NB4 (cell line): ENCODE measurements around the gene KRT7.

Experiments used
- POLR2A ChIP-seq: IDR thresholded peaks from 2 replicates; pipeline ENCODE4 v1.6.1; 2011; ENCODE audit warnings: mild to moderate bottlenecking; ENCODE audit not compliant: insufficient read length; ENCODE audit errors: extremely low read depth
- TF ChIP-seq, protein P1 (sequence below): IDR thresholded peaks from one replicate; pipeline ENCODE4 v1.5.1; 2012; ENCODE audit warnings: low read depth, low read length
- TF ChIP-seq, protein P2 (sequence below): IDR thresholded peaks from 2 replicates; pipeline ENCODE4 v1.6.1; 2011; ENCODE audit warnings: low read depth, low read length

DNA sequence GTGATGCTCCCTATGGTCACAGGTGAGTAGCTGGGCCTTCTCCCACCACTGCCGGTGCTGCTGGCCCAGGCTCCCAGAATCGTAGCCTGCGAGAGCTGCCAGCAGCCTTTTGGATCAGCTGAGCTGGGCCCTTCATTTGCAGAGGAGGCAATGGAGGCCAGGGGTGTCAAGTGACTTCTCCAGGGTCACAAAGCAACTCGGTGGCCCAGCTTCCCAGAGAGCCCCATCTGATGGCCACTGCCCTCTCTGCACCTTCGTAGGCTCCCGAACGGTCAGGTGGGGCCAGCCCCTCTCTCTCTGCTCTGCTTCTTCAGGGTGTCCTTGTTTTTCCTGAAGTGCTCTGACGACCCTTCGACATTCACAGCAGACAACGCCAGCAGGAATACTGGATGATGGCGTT lies 45.8 kb upstream of the KRT7 start:
- no peak for TF ChIP-seq POLR2A
- TF ChIP-seq, protein P1, sequence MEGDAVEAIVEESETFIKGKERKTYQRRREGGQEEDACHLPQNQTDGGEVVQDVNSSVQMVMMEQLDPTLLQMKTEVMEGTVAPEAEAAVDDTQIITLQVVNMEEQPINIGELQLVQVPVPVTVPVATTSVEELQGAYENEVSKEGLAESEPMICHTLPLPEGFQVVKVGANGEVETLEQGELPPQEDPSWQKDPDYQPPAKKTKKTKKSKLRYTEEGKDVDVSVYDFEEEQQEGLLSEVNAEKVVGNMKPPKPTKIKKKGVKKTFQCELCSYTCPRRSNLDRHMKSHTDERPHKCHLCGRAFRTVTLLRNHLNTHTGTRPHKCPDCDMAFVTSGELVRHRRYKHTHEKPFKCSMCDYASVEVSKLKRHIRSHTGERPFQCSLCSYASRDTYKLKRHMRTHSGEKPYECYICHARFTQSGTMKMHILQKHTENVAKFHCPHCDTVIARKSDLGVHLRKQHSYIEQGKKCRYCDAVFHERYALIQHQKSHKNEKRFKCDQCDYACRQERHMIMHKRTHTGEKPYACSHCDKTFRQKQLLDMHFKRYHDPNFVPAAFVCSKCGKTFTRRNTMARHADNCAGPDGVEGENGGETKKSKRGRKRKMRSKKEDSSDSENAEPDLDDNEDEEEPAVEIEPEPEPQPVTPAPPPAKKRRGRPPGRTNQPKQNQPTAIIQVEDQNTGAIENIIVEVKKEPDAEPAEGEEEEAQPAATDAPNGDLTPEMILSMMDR, result no peak
- TF ChIP-seq, protein P2, sequence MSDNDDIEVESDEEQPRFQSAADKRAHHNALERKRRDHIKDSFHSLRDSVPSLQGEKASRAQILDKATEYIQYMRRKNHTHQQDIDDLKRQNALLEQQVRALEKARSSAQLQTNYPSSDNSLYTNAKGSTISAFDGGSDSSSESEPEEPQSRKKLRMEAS, result no peak
